Measurements from ENCODE around the gene SUMF1.

SUMF1 gene

GRCh38 chr3:4466741-4467521, at the start of gene SUMF1:
Gene SUMF1 (minus strand): TSS chr3:4467269. CDS start chr3:4467245, 24 bp downstream.
- peak; percentile 71 for DNase-seq

GRCh38 chr3:4515916-4516579, 49.0 kb upstream of the SUMF1 start:
- no peak for DNase-seq

- no peak for DNase-seq
Observed at GRCh38 chr3:4514916-4515315, 47.8 kb upstream of the SUMF1 start.

- no peak for DNase-seq
Observed at GRCh38 chr3:4514321-4514720, 47.3 kb upstream of the SUMF1 start.

GRCh38 chr3:4512895-4513616, 46.0 kb upstream of the SUMF1 start:
- no peak for DNase-seq

GRCh38 chr3:4511491-4512262, 44.6 kb upstream of the SUMF1 start:
- DNase-seq = no peak

GRCh38 chr3:4509983-4510755, 43.1 kb upstream of the SUMF1 start:
- no peak for DNase-seq

- no peak for DNase-seq
Observed at GRCh38 chr3:4509043-4509442, 42.0 kb upstream of the SUMF1 start.

- no peak for DNase-seq
Observed at GRCh38 chr3:4508048-4508981, 41.2 kb upstream of the SUMF1 start.

- no peak for DNase-seq
Observed at GRCh38 chr3:4507024-4507596, 40.0 kb upstream of the SUMF1 start.

GRCh38 chr3:4506559-4507023, 39.5 kb upstream of the SUMF1 start:
- DNase-seq = no peak

GRCh38 chr3:4505688-4506558, 38.9 kb upstream of the SUMF1 start:
- DNase-seq = no peak

GRCh38 chr3:4504340-4505261, 37.5 kb upstream of the SUMF1 start:
- no peak for DNase-seq

GRCh38 chr3:4503050-4503449, 36.0 kb upstream of the SUMF1 start:
- DNase-seq = no peak

GRCh38 chr3:4501927-4502326, 34.9 kb upstream of the SUMF1 start:
- no peak for DNase-seq

- DNase-seq = no peak
Observed at GRCh38 chr3:4501437-4501836, 34.4 kb upstream of the SUMF1 start.

- DNase-seq = no peak
Observed at GRCh38 chr3:4498446-4498845, 31.4 kb upstream of the SUMF1 start.

GRCh38 chr3:4497843-4498324, 30.8 kb upstream of the SUMF1 start:
- no peak for DNase-seq

Data from EL (cell line).